HG02885 (cell line): Measurements from ENCODE around the gene HCAR1.
"Not testable (repeated sequence)": the region's sequence is repeated elsewhere in the genome, so short reads cannot be mapped to it uniquely, and the experiment has no call there.

Experiments
- ATAC-seq: cut with Tn5 transposase; IDR thresholded peaks from one replicate; pipeline ENCODE4 v1.9.1; 2021; ENCODE audit warnings: mild to moderate bottlenecking; ENCODE audit not compliant: unreplicated experiment, poor library complexity

Gene HCAR1, protein sequence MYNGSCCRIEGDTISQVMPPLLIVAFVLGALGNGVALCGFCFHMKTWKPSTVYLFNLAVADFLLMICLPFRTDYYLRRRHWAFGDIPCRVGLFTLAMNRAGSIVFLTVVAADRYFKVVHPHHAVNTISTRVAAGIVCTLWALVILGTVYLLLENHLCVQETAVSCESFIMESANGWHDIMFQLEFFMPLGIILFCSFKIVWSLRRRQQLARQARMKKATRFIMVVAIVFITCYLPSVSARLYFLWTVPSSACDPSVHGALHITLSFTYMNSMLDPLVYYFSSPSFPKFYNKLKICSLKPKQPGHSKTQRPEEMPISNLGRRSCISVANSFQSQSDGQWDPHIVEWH

DNA sequence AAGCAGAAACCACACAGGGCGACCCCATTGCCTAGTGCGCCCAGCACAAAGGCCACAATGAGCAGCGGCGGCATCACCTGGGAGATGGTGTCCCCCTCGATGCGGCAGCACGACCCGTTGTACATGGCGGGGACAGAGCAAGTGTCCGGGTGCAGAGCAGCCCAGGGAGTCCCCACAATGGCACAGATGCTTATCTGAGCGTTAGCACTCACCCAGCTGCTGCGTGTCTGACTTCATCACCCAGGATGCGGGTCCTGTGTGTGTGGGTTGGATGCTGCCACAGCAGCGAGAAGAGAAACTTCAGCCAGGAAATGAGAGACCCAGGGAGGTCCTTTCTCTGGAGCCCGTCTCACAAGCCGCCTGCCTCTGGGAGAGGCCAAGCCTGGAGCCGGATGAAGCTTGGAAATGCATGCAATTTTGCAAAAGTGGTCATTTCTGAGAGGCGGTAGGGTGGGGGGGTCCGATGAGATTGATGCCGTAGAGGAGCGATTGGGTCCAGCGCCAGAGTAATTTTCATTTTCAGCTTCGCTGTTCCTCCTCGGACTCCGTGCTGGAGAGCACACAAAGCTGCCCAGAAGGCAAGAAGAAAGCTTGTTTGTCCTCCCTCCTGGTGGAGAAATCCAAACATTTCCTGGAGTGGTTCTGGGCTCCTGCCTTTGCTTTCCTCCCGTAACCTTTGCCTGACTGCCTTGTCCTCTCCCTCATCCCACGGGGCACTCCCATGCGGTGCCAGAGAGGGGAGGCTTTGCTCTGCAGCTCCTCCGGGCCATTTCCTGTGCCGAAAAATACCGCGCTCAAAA is at the start of gene HCAR1:
HCAR1 (minus strand) TSS at position 630 of the 800 bp plus-strand sequence; CDS start at position 125, 505 bp downstream.
- no peak for ATAC-seq

DNA sequence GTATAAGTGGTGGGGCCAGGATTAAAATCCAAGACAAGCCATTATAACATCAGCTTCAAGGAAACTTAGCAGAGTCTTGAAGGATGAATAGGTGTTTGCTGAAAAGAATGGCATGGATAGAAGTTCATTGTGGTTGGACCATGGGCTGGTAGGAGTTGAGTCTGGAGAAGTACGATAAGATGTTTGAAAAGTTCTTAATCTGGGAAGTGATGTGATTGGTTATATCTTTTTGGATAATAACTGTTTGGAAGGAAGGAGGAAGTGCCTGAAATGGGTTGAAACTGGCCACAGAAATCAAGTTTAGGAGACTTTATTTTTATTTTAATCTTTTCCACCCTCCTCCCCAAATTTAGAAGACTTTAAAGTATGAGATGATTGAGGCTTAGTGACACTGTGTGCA is 26.9 kb upstream of the HCAR1 start:
- ATAC-seq, result no peak

DNA sequence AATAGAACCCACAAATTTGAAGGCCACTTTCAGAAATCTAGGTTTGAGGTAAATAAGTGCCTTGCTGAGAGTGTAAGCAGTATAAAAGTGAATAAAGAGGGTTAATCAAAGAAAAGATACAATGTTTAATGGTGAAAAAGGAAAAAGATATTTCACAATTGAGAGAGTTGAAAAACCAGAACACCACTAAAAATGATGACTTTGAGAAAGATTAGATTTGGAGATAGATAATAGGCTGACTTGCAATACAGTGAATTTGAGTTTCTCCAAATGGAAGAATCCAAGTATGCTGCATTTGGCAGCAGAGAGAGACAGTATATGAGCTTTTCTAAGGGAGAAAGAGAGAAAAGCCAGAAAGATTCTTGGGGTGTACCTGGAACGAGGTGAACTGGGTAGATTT is 24.1 kb upstream of the HCAR1 start:
- no peak for ATAC-seq

DNA sequence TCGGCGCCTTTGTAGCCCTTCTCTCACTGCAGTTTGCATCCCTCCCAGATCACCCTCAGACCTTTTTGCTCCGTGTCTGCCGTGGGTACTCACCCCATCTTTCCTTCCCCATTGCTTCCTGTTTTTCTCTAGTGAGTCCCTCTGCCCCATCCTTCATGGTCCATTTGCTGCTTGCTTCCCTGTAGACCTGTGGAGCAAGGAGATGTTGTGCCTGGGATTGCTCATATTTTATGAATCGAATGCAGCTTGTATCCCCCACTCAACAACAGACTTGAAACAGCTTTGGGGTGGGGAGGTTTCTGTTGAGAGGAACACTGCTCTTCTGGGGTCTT is 22.6 kb upstream of the HCAR1 start:
- no peak for ATAC-seq

DNA sequence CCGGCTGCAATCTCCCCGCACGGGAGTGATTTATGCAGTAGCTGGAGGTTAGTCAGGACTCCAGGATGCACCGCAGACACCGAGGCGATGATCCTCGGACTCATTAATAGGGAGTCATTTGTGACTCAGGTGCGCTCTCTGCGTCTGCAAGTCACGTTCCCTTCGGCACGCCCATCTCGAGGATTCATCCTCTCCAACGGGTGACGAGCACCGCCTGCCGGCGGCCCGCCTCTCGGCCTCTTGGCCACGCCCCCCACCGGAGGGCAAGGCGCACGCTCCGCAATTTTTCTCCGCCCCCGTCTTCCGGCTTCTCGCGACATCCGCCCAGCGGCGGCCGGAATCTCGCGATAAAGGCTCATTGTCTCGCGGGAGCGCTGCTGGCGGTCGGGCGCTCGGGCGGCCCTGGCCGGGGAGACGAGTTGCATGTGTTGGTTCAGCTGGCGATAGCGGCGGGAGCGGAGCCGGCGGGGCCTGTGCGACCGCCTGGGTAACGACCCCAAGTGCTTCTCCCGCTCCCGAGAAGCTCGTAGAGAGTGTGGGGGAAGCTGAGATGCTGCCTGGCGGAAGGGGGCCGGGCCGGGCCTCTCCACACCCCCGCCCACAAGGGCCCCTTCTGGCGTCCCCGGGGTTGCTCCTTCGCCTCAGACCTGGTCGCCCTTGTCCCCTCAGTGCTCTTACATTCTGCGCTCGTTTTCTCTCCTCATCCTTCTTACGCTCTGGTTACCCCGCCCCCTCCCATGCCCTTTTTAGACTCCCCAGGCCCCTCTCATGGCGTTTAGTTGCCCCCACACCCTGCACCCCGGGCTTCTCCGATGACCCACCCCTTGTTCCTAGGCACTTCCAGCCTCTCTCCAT is 22.0 kb upstream of the HCAR1 start, which contains the start of gene DENR:
DENR (plus strand) TSS at position 361 of the 855 bp plus-strand sequence. CDS start 878 bp downstream, outside the sequence.
- ATAC-seq, result peak; percentile 95

DNA sequence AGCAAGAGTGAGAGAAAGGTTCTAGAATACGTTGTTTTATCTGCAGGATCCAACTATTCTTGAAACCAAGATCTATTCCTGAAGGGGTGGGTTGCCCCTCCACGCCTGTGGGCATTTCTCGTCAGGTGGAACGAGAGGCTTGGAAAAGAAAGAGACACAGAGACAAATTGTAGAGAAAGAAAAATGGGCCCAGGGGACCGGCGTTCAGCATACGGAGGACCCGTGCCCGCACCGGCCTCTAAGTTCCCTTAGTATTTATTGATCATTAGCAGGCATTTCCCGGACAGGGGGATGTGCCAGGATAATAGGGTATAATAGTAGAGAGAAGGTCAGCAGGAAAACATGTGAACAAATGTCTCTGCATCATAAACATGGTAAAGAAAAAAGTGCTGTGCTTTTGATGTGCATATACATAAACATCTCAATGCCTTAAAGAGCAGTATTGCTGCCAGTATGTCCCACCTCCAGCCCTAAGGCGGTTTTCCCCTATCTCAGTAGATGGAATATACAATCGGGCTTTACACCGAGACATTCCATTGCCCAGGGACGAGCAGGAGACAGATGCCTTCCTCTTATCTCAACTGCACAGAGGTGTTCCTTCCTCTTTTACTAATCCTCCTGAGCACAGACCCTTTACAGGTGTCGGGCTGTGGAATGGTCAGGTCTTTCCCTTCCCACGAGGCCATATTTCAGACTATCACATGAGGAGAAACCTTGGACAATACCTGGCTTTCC is 20.3 kb upstream of the HCAR1 start:
- not testable (repeated sequence) for ATAC-seq

DNA sequence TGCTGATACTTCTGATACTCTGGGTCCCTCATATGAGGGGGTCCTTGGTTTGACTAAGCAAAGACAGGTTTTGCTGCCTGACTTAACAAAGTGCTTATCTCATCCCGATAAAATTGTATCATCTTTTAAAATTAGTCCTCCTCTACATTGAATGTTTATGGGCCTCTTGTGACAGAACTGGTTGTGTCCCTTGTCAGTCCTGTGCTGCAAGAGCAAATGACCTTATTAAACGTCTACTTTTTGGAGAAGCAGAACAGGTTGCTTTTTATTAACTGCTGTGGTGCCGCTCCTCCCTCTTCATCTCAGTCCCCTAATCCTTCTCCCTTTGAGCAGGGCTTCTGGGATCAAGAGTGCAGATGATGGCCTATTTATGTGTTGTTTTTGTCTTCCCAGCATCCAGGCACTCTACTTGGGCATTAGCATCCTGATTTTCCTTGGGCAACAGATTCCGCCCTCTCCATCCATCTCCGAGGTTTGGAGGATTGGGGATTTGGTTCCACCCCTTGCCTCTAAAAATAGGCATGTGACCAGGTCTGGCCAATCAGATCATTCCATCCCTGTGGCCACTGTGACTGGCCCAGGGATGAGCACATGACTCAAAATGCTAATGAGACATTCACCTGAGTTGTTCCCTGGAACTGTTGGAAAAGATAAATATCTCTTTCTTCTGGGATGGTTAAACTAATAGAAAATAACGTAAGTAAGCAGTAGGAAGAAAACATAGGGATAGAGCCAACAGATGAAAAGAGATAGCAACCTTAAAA is 19.1 kb upstream of the HCAR1 start:
- no peak for ATAC-seq

DNA sequence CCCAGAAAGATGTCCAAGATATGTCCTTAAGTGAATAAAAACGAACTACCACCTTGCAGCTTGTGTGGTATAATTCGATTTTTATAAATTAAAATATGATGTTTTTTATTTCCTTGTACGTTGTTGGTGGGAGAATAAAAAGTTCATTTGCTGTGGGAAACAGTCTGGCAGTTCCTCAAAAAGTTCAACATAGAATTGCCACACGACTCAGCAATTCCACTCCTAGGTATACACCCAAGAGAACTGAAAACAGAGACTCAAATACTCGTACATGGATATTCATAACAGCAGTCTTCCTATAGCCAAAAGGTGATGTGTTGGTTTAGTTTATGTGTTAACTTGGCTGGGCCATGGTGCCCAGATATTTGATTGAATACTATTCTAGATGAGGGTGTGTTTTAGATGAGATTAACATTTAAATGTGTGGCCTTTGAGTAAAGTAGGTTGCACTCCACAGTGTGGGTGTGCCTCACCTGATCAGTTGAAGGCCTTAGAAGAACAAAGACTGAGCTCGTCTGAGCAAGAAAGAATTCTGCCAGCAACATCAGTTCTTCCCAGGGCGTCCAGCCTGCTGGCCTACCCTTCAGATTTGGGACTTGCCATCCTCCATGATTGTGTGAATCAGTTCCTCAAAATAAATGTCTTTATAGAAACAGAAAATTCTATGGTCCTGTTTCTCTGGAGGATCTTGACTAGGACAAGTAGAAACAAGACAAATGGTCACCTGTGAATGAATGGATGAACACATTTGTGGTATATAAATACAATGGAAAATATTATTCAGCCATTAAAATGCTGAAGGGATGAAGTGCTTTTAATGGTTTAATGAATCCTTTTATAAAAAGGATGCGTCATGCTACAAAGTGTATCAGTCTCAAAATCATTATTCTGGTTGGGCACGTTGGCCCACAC is 16.8 kb upstream of the HCAR1 start:
- no peak for ATAC-seq

DNA sequence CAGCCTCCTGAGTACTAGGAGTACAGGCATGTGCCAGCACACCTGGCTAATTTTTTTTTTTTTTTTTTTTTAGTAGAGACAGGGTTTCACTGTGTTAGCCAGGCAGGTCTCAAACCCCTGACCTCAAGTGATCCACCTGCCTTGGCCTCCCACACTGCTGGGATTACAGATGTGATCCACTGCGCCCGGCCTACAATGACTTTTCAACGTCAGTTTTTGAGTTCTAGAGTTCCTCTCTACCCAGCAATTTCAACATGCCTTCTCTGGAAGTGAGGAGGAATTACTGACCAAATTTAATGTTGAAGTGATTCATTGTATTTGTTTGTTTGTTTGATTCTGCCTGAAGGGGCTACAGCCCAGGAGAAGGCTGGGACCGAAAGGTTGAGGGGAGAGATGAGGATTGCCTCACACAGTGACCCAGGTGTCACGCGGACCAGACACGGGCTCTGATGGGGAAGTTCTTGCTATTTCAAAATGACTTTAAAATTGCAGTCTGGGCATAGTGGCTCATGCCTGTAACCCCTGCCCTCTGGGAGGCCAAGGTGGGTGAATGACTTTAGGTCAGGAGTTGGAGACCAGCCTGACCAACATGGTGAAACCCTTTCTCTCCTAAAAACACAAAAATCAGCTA is 13.4 kb upstream of the HCAR1 start:
- ATAC-seq, result no peak

DNA sequence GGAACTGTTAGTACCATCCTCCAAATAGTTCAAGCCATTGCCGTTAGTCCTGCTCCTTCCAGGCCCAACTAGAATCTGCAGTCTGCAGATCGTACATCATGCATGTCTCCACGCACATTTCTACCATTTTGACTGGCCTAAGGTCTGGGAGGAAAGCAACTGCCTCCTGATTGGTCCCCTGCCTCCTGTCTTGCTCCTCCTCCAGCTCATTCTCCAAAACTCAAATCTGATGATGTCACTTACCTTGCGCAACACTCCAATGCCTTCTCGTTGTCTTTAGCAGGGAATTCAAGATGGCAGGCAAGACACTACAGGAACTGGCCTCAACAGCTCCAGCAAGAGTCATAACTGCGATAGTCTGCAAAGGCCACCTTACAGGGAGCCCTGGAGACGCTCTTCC is 9.7 kb upstream of the HCAR1 start:
- no peak for ATAC-seq

DNA sequence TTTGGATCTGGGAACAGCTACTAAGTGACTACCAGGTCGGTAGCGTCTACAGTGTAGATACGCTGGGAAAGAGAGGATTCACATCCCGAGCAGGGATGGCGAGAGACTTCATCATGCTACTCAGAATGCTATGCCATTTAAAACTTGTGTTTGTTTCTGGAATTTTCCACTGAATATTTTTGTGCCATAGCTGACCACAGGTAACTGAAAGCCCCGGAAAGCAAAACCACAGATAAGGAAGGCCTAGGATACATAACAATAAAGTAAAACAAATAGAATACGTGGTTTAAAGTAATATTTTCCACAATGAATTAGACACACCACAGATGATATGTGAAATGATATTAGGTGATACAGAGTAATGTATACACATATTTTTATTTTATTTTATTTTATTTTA is 7.9 kb upstream of the HCAR1 start:
- no peak for ATAC-seq

DNA sequence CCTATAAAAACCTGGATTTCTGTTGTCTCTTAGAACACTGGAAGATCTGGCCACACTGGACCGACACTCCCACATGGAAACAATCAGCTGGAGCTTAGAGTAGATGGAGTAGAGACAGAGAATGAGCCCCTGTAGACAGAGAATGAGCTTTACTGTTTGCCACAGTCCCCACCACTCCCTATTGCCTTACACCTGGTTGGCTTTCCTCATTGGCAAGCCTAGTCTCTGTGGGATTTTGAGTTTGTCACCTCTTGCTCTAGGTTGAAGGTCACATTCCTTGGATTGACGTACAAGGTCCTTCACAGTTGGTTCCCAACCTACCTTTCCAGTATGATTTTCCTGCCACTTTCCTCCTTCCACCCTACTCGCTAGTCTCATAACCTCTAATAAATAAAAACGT is 2.0 kb upstream of the HCAR1 start:
- ATAC-seq, result no peak

DNA sequence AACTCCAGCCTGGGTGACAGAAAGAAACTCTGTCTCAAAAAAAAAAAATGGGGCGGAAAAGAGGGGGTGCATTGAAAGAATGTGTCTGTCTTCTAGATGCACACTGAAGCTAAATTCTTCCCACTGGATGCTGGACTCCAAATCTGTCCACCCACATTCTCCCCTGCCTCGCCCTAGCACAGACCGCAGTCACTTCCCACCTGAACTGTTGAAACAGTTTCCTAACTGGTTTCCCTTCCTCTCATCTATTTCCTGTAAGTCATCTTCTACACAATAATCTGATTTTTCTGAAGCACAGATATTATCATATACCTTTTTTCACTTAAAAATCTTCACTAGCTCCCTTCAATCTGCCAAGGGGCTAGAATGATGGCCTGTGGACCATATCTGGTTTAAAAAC is 1.5 kb upstream of the HCAR1 start:
- ATAC-seq, result no peak

DNA sequence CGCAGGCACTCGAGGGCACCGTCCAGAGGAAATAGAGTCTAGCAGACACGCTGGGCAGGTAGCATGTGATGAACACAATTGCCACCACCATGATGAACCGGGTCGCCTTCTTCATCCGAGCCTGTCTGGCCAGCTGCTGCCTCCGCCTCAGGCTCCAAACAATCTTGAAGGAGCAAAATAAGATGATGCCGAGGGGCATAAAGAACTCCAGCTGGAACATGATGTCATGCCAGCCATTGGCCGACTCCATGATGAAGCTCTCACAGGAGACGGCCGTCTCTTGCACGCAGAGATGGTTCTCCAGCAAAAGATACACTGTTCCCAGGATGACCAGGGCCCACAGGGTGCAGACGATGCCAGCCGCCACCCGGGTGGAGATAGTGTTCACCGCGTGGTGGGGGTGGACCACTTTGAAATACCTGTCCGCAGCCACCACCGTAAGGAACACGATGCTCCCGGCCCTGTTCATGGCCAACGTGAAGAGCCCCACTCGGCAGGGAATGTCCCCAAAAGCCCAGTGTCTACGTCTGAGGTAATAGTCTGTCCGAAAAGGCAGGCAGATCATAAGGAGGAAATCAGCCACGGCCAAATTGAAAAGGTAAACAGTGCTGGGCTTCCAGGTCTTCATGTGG is 945 bp downstream of the HCAR1 start:
- no peak for ATAC-seq

DNA sequence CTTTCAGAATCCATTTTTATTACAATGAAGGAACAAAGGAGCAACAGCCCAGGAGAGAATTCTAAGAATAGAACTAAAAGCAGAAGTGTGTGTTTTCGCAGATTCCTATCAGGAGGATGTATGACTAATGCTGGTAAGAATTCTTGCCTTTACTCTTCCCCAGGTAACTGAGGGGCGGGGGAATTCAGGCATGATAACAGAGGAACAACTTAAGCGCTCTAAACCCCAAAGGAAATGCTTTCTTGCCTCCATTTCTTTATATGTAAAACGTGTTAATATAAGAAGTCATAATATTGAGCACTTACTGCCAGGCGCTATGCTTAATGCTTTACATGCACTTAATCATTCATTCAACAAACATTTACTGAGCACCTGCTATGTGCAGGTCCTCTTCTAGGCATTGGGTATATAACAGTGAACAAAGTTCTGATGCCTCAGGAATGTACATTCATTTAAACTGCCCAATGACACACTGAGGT is 4.5 kb downstream of the HCAR1 start:
- ATAC-seq, result peak; percentile 48

DNA sequence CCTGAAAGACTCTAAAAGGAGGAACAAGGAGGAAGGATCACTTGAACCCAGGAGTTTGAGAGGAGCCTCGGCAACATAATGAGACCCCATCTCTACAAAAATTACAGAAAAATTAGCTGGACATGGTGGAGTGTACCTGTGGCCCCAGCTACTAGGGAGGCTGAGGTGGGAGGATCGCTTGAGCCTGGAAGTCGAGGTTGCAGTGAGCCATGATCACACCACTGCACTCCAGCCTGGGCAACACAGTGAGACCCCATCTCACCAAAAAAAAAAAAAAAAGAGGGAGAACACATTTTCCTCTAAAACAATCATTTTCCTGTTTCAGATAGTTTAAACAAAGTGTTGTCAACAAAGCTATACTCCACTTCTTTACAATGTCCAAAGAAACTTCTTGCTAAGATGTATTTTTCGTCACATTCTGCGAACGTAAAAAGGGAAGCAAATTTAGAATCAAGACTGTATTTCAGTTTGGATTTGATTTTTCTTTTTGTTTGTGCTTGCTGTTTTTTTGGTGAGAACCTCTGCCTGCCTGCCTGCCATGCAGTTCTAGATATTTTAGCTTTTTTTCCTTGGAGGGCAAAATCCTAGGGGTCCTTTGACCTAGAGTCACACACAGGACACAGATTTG is 5.1 kb downstream of the HCAR1 start:
- ATAC-seq, result no peak
